Jurkat, Clone E6-1 (cell line): ENCODE data around the gene ARHGAP44.
"Not testable (repeated sequence)": the region's sequence is repeated elsewhere in the genome, so short reads cannot be mapped to it uniquely, and the experiment has no call there.

Source experiments
- DNase-seq: peaks from one replicate; pipeline ENCODE4 v3.0.0-alpha.2; 2011; ENCODE audit warnings: low read depth, low spot score
- H3K4me3 ChIP-seq: 2 replicates; pipeline ENCODE4 v1.5.1; 2011; ENCODE audit warnings: mild to moderate bottlenecking, low read length, control low read depth, moderate library complexity

The ARHGAP44 gene

GRCh38 chr17:12877953-12878669 lies 88.8 kb downstream of the ARHGAP44 start:
- H3K4me3 ChIP-seq = no peak overlapping the region
- no peak for DNase-seq

- not testable (repeated sequence) for DNase-seq, H3K4me3 ChIP-seq
Observed at GRCh38 chr17:12879096-12879495, 89.8 kb downstream of the ARHGAP44 start.

- no peak overlapping the region for H3K4me3 ChIP-seq
- no peak for DNase-seq
Observed at GRCh38 chr17:12883472-12883871, 94.2 kb downstream of the ARHGAP44 start.

- no peak overlapping the region for H3K4me3 ChIP-seq
- no peak for DNase-seq
Observed at GRCh38 chr17:12887088-12887487, 97.8 kb downstream of the ARHGAP44 start.

- H3K4me3 ChIP-seq = no peak overlapping the region
- no peak for DNase-seq
Observed at GRCh38 chr17:12896180-12896785, 107.0 kb downstream of the ARHGAP44 start.

- H3K4me3 ChIP-seq = no peak overlapping the region
- DNase-seq = no peak
Observed at GRCh38 chr17:12898110-12898509, 108.8 kb downstream of the ARHGAP44 start.

GRCh38 chr17:12899604-12900003 lies 110.3 kb downstream of the ARHGAP44 start:
- H3K4me3 ChIP-seq = no peak overlapping the region
- DNase-seq = no peak

- H3K4me3 ChIP-seq = no peak overlapping the region
- no peak for DNase-seq
Observed at GRCh38 chr17:12900474-12900873, 111.2 kb downstream of the ARHGAP44 start.

GRCh38 chr17:12902046-12902445 lies 112.7 kb downstream of the ARHGAP44 start:
- no peak overlapping the region for H3K4me3 ChIP-seq
- no peak for DNase-seq

GRCh38 chr17:12907477-12907876 lies 118.2 kb downstream of the ARHGAP44 start:
- no peak for DNase-seq
- H3K4me3 ChIP-seq = no peak overlapping the region

GRCh38 chr17:12909046-12909445 lies 119.7 kb downstream of the ARHGAP44 start:
- DNase-seq = no peak

GRCh38 chr17:12909511-12909910 lies 120.2 kb downstream of the ARHGAP44 start:
- no peak overlapping the region for H3K4me3 ChIP-seq
- no peak for DNase-seq

More at GRCh38 chr17:12909046-12909445, 119.7 kb downstream of the ARHGAP44 start:
- H3K4me3 ChIP-seq = no peak overlapping the region

- no peak overlapping the region for H3K4me3 ChIP-seq
- no peak for DNase-seq
Observed at GRCh38 chr17:12911239-12911638, 121.9 kb downstream of the ARHGAP44 start.

GRCh38 chr17:12917399-12917798 lies 128.1 kb downstream of the ARHGAP44 start:
- DNase-seq = no peak
- H3K4me3 ChIP-seq = no peak overlapping the region

GRCh38 chr17:12918142-12918541 lies 128.8 kb downstream of the ARHGAP44 start:
- no peak overlapping the region for H3K4me3 ChIP-seq
- no peak for DNase-seq

- H3K4me3 ChIP-seq = no peak overlapping the region
- DNase-seq = no peak
Observed at GRCh38 chr17:12922120-12922519, 132.8 kb downstream of the ARHGAP44 start.

- no peak for DNase-seq
- H3K4me3 ChIP-seq = no peak overlapping the region
Observed at GRCh38 chr17:12924614-12925013, 135.3 kb downstream of the ARHGAP44 start.

- H3K4me3 ChIP-seq = no peak overlapping the region
- no peak for DNase-seq
Observed at GRCh38 chr17:12927001-12927400, 137.7 kb downstream of the ARHGAP44 start.

- H3K4me3 ChIP-seq = no peak overlapping the region
- DNase-seq = peak; percentile 49
Observed at GRCh38 chr17:12927541-12928425, 138.5 kb downstream of the ARHGAP44 start.

GRCh38 chr17:12928736-12929135 lies 139.4 kb downstream of the ARHGAP44 start:
- no peak overlapping the region for H3K4me3 ChIP-seq
- DNase-seq = no peak
